MCF 10A (cell line): Measurements from ENCODE around the gene TXNDC11. TPM values are rescaled to one million over a fixed set of nuclear protein-coding genes. Genes with fewer than 3 reads are reported as not detected.

Source experiments
- Bru-seq: library from RNA; stranded (reverse); fragments of 400-500 nt; gene quantifications from one replicate; lab custom pipeline; 2021; lab: Mats Ljungman, UMichigan
- BruChase-seq, 2 experiments: library from RNA; stranded (reverse); fragments of 400-500 nt; gene quantifications; one replicate each; lab custom pipeline; 2021; lab: Mats Ljungman, UMichigan
- BruUV-seq: library from RNA; stranded (reverse); fragments of 400-500 nt; replicated peaks from 2 replicates; lab custom pipeline; 2021; lab: Mats Ljungman, UMichigan
- CTCF ChIA-PET: fragments of 300-600 bp; sonication (Branson Sonifier 250); formaldehyde crosslinking; extraction: SDS; loops from one replicate; lab custom pipeline; 2021; ENCODE audit warnings: antibody characterized with exemption, inconsistent platforms; lab: Yijun Ruan, JAX
- POLR2A ChIA-PET: fragments of 300-600, 350-650 bp; sonication (Branson Sonifier 250); formaldehyde crosslinking; extraction: SDS; loops from one replicate; lab custom pipeline; 2020; ENCODE audit warnings: antibody characterized with exemption, inconsistent platforms; lab: Yijun Ruan, JAX
- DNase-seq: peaks from one replicate; pipeline ENCODE4 v3.0.0-alpha.2; 2018; ENCODE audit not compliant: unreplicated experiment
- H3K27ac Mint-ChIP-seq: one replicate; pipeline ENCODE4 v1.8.0; 2022; ENCODE audit warnings: mild to moderate bottlenecking, low read depth, mixed read lengths; ENCODE audit not compliant: unreplicated experiment
- H3K27me3 Mint-ChIP-seq: one replicate; pipeline ENCODE4 v1.8.0; 2022; ENCODE audit warnings: mixed read lengths; ENCODE audit not compliant: insufficient read depth, unreplicated experiment
- H3K36me3 Mint-ChIP-seq: one replicate; pipeline ENCODE4 v1.8.0; 2022; ENCODE audit warnings: mild to moderate bottlenecking, moderate library complexity, mixed read lengths; ENCODE audit not compliant: insufficient read depth, unreplicated experiment
- H3K4me1 Mint-ChIP-seq: one replicate; pipeline ENCODE4 v1.8.0; 2022; ENCODE audit warnings: mixed read lengths; ENCODE audit not compliant: insufficient read depth, unreplicated experiment
- H3K4me3 Mint-ChIP-seq: one replicate; pipeline ENCODE4 v1.8.0; 2022; ENCODE audit warnings: mild to moderate bottlenecking, moderate library complexity, mixed read lengths; ENCODE audit not compliant: unreplicated experiment
- H3K9me3 Mint-ChIP-seq: one replicate; pipeline ENCODE4 v1.8.0; 2022; ENCODE audit warnings: mixed read lengths; ENCODE audit not compliant: unreplicated experiment
- CTCF ChIP-seq: fragments of 200-600 bp; IDR thresholded peaks from one replicate; pipeline ENCODE4 v1.8.0; 2022; ENCODE audit warnings: antibody characterized with exemption, mild to moderate bottlenecking; ENCODE audit not compliant: unreplicated experiment
- intact Hi-C: fragments of 100-400 bp; cut with micrococcal nuclease; formaldehyde crosslinking; loops from 2 replicates; pipeline ENCODE4 v1.14.1; 2022
- long read RNA-seq: library from polyadenylated mRNA; stranded (forward); transcript quantifications from one replicate; pipeline ENCODE4 v2.0.0, GENCODE V29; 2022
- total RNA-seq: library from RNA; stranded (reverse); gene quantifications from 2 replicates; pipeline ENCODE4 v1.2.3, GENCODE V29; 2022

TXNDC11 gene, protein sequence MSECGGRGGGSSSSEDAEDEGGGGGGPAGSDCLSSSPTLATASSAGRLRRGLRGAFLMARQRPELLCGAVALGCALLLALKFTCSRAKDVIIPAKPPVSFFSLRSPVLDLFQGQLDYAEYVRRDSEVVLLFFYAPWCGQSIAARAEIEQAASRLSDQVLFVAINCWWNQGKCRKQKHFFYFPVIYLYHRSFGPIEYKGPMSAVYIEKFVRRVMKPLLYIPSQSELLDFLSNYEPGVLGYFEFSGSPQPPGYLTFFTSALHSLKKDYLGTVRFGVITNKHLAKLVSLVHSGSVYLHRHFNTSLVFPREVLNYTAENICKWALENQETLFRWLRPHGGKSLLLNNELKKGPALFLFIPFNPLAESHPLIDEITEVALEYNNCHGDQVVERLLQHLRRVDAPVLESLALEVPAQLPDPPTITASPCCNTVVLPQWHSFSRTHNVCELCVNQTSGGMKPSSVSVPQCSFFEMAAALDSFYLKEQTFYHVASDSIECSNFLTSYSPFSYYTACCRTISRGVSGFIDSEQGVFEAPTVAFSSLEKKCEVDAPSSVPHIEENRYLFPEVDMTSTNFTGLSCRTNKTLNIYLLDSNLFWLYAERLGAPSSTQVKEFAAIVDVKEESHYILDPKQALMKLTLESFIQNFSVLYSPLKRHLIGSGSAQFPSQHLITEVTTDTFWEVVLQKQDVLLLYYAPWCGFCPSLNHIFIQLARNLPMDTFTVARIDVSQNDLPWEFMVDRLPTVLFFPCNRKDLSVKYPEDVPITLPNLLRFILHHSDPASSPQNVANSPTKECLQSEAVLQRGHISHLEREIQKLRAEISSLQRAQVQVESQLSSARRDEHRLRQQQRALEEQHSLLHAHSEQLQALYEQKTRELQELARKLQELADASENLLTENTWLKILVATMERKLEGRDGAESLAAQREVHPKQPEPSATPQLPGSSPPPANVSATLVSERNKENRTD
- 38.2 and 43.7 TPM in 2 replicates for total RNA-seq
- percentile 90 among the genes with signal in this experiment for Bru-seq, nascent RNA
- BruChase-seq, experiment 1, labeled RNA remaining after a 6-hour chase, result percentile 75 among the genes with signal in this experiment
- BruChase-seq, experiment 2, labeled RNA remaining after a 2-hour chase, result percentile 82 among the genes with signal in this experiment
- long read RNA-seq, transcript TXNDC11-201 (12 exons, 3,140 nt), result major isoform, 85 of 133 reads
- long read RNA-seq, partial matches to known transcripts, result 10 of 133 reads
- long read RNA-seq, other reads (novel, unspliced or antisense), result 37 of 133 reads

DNA sequence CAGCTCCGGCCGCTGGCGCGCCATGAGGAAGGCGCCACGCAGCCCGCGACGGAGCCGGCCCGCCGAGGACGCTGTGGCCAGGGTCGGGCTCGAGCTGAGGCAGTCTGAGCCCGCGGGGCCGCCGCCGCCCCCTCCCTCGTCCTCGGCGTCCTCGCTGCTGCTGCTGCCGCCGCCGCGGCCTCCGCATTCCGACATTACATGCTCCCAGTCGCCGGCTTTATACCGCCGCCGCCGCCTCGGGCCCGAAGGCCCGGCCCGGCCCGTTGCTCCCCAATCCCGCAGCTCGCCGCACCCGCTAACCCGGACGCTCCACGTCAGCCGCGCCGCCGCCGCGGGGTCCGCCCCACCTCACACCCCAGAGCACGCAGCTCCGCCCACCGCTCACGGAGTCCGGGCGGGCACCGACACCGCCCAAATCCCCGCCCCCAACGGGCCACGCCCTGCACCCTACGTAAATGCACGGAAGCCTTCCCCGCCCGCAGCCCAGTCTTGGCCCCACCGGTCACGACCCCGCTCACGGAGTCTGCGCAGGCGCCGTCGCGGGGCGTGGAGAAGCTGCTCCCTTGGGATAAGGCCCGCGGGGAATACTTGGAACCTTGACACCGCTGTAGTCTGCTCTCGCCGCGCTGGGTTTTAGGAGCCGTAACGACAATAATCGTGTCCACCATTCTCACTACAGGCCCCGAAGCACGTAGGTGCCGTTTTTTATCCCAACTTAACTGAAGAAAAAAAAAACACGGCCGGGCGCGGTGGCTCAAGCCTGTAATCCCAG is at the start of gene TXNDC11:
TXNDC11 (minus strand) TSS at position 322 of the 772 bp plus-strand sequence; CDS start at position 195, 127 bp downstream.
- DNase-seq, result peak; percentile 97
- Mint-ChIP-seq H3K36me3 (peaks cover 32% of the 10 kb centered on the region), H3K4me1 (peaks cover 31% of the 10 kb centered on the region), H3K27ac (peak within 1 kb of the TSS; percentile 94), H3K9me3 (no peaks in the 10 kb centered on the region), H3K4me3 (peak within 1 kb of the TSS; percentile 86), H3K27me3 (no peaks in the 10 kb centered on the region)
- no peak for TF ChIP-seq CTCF
- intact Hi-C loops, result loop anchor here (5.0 kb wide), 2 partner anchors 55 to 325 kb away; partner anchors contain the start of gene ZC3H7A
- ChIA-PET CTCF (interaction anchor here (0.6 to 2.4 kb wide), 8 partner anchors 12 to 778 kb away, joined by 3 to 13 read pairs (median 4); partner anchors contain the start of gene ZC3H7A), POLR2A (interaction anchor here (0.6 to 7.5 kb wide), 41 partner anchors 8 to 802 kb away, joined by 3 to 73 read pairs (median 4); partner anchors contain the start of genes GSPT1, RSL1D1, SNX29 and ZC3H7A)
- no TSS peak for BruUV-seq

- H3K4me3 Mint-ChIP-seq, result no peak overlapping the region
- CTCF ChIA-PET, result interaction anchor here (0.6 to 1.4 kb wide), 3 partner anchors 12 to 390 kb away, joined by 4 to 7 read pairs (median 4); no protein-coding TSS in a partner anchor
Observed at GRCh38 chr16:11791144-11791828, 48.6 kb upstream of the TXNDC11 start.

More at GRCh38 chr16:11791144-11791828, 48.6 kb upstream of the TXNDC11 start:
- H3K36me3 Mint-ChIP-seq, result peaks cover 40% of the 10 kb centered on the region
- no peaks in the 10 kb centered on the region for H3K27me3 Mint-ChIP-seq
- intact Hi-C loops, result no loop called here
- POLR2A ChIA-PET, result interaction anchor here (0.7 to 5.1 kb wide), 2 partner anchors 9 to 43 kb away, joined by 3 to 61 read pairs; no protein-coding TSS in a partner anchor
- BruUV-seq, result no TSS peak
- no peaks in the 10 kb centered on the region for H3K9me3 Mint-ChIP-seq
- H3K4me1 Mint-ChIP-seq, result peaks cover 44% of the 10 kb centered on the region
- peak overlapping the region; percentile 61 for H3K27ac Mint-ChIP-seq
- no peak for TF ChIP-seq CTCF
- no peak for DNase-seq
